NCI-H345 treated with DMSO at 0.1 percent for 48 hours (cell line): Measurements from ENCODE around the gene PLAC8L1.
"Not testable (repeated sequence)": the region's sequence is repeated elsewhere in the genome, so short reads cannot be mapped to it uniquely, and the experiment has no call there.

ENCODE experiments used
- DNase-seq: peaks from one replicate; lab custom pipeline; 2025; ENCODE audit not compliant: unreplicated experiment; lab: John Stamatoyannopoulos, UW

The PLAC8L1 gene

DNA sequence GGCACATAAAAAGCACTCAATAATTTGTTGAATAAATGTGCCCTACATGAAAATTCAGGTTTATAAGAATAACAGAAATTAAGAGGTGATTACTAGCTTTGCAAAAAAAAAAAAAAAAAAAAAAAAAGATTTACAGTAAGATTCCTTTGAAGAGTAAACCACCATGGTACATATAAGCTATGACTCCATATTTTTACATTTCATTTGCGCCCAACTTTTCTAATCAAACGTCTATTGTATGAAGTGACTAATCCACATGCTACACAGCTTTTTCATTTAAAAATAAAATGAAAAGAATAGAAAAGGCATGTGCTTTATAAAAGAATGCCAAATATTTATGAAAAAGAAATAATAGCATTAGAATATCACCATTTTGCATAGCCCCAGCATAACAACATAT lies at the start of gene PLAC8L1:
Gene PLAC8L1 (minus strand): TSS at position 101 of the 400 bp plus-strand sequence. CDS start 1,266 bp downstream, outside the sequence.
- no peak for DNase-seq

GRCh38 chr5:146151970-146152369 lies 46.6 kb upstream of the PLAC8L1 start:
- no peak for DNase-seq

DNA sequence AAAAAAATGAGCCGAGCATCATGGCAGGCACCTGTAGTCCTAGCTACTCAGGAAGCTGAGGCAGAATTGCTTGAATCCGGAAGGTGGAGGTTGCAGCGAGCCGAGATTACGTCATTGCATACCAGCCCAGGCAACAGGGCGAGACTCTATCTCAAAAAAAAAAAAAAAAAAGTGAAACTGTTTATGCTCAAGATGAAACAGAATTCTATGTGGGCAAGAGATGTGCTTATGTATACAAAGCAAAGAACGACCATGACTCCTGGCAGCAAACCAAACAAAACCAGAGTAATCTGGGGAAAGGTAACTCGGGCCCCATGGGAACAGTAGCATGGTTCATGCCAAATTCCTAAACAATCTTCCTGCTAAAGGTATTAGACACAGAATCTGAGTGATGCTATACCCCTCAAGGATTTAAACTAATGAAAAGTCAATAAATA lies 32.6 kb upstream of the PLAC8L1 start:
- no peak for DNase-seq

DNA sequence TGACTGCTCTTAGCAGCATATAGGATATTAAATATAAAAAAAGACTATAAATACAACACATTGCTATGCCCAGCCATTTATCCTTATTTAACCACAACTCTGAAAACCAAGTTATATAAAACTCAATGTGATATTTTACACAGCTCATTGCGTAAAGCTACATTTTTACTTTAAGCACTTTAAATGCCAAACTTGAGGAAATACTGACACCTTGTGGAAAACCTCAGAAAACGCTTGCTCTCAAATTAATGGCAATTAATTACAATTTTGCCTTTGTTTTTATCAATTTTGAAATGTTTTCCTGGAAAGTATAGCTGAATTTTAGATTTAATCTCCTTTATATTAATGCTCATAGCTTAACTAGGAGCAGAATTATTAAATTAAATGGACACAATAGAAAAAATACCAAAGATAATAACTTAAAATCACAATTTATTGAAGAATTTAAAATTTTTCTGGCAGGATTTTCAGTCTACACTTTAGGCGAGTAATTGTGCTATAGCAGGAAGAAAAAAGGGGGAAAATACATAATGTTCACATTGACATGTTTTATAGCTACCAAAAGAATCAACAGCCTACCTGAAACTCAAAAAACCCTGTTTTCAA lies 25.2 kb upstream of the PLAC8L1 start:
- no peak for DNase-seq

DNA sequence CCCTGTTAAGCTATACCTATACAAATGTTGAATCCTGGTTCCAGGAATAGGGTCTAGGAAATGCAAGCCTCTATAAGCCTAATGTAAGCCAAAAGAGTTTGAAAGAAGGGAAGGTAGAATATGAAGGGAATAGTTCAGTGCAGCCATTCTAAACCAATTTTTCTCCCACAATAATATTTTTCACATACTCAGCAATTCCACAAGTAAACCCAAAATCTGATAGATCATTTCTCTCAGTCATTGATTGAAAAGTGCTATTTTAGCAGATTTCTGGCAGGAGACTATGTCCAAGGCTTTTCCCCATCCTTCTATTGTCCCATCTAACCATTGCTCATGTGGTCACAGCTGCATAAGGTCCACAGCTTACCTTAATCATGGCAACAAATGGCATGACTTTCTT lies 20.7 kb upstream of the PLAC8L1 start:
- DNase-seq, result no peak

DNA sequence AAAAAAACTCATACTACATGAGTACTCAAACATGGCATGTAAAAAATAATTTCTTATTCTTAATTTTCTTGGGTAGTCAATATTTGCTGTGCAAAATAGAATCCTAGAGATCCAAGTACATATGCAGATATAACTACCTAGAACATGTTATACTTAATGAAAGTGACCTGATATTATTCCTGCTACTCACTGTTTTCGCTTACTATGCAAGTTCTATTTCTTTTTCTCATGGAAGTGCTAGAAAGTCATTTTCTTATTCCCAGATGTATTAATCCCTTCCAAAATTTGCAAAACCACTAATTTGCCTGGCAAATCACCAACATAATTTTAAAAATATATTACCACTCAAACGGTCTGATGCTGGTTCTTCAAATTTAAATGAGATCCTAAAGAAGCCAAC lies 19.2 kb upstream of the PLAC8L1 start:
- no peak for DNase-seq

- not testable (repeated sequence) for DNase-seq
Observed at GRCh38 chr5:146121451-146121850, 16.1 kb upstream of the PLAC8L1 start.

DNA sequence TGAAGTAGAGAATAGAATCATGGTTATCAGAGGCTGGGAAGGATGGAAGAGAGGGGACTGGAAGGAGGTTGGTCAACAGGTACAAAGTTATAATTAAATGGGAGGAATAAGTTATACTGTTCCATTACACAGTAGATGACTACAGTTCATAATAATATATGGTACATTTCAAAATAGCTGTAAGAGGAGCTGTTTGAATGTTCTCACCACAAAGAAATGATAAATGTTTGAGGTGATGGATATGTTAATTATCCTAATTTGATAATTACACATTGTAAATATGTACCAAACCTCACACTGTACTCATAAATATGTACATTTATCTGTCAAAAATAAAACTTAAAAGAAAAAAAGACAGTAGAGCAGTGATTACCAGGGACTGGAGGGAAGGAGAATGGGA lies 12.9 kb upstream of the PLAC8L1 start:
- DNase-seq, result no peak

DNA sequence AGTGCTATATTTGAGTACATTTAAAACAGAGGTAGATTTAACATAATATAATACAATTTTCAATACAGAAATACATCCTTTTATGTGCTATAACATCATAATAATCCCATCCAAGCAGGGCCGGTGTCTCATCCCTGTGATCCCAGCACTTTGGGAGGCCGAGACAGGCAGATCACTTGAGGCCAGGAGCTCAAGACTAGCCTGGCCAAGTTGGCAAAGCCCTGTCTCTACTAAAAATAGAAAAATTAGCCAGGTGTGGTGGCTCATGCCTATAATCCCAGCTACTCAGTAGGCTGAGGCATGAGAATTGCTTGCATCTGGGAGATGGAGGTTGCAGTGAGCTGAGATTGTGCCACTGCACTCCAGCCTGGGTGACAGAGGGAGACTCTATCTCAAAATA lies 11.8 kb upstream of the PLAC8L1 start:
- DNase-seq, result not testable (repeated sequence)

GRCh38 chr5:146116361-146116760 lies 11.0 kb upstream of the PLAC8L1 start:
- DNase-seq, result no peak

GRCh38 chr5:146112476-146112875 lies 7.1 kb upstream of the PLAC8L1 start:
- no peak for DNase-seq

- no peak for DNase-seq
Observed at GRCh38 chr5:146111409-146111808, 6.0 kb upstream of the PLAC8L1 start.

- no peak for DNase-seq
Observed at GRCh38 chr5:146109379-146109778, 4.0 kb upstream of the PLAC8L1 start.

DNA sequence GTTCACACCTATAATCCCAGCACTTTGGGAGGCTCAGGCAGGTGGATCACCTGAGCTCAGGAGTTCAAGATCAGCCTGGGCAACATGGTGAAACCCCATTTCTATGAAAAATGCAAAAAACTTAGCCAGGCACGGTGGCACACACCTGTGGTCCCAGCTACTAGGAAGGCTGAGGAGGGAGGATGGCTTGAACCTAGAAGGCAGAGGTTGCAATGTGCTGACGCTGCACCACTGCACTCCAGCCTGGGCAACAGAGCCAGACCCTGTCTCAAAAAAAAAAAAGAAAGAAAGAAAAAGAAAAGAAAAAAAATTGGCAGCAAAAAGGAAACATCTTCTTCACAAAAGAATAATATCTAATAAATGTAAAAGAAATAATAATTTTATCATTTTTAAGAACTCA lies 3.5 kb upstream of the PLAC8L1 start:
- not testable (repeated sequence) for DNase-seq

GRCh38 chr5:146107901-146108300 lies 2.5 kb upstream of the PLAC8L1 start:
- no peak for DNase-seq

- DNase-seq, result no peak
Observed at GRCh38 chr5:146103594-146103993, 1.8 kb downstream of the PLAC8L1 start.

DNA sequence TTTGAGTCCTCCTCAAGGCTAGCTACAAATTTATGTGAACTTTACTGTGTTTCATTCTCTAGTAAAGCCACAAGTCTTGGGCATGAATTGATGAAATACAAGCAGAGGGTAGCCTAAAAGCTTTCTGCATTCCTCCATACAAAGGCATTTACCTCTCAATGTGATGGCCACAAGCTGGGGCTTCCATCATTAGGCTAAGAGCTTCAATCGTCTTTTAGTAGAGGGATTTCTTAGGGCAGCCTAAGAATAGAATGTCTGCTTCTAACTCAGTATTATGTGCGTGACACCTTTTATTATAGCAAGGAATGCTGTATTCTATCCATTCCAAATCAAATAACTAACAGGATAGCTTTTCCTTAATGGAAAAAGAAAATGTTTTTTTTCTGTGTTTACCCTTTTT lies 3.7 kb downstream of the PLAC8L1 start:
- DNase-seq, result no peak

DNA sequence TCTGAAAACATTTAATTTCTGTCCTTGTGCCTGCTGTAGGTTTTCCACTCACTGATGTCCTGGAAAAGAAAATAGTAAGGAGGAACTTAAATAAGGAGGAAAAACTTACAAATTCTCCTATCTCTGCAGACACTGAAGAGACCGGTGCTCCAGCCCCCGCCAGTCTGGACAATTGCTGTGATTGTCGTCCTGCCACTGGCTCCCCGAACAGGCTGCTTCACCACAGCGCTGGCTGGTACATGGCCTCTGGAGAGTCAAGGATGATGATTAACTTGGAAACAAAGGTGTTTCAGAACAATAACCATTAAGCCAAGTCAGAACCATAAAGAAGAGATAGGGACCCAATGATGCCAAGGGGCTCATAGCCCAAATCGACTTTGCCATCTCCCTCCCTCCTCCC lies 7.3 kb downstream of the PLAC8L1 start:
- no peak for DNase-seq

- DNase-seq, result no peak
Observed at GRCh38 chr5:146091881-146092280, 13.5 kb downstream of the PLAC8L1 start.

DNA sequence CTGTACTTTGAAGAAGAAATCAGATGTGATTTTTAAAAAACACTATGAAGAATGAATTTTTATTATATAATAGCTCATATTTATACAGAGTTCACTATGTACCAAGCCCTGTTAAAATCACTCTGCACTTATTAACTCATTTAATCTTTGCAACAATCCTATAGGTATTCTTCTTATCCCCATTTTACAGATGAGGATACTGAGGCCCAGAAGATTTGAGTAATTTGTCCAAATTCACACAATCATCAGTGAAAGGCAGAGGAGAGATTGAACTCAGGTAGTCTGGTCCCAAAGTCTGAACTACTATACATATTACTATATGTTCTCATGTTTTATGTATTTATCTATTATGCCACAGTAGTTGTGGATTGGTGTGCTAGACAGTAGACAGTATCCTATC lies 16.1 kb downstream of the PLAC8L1 start:
- no peak for DNase-seq

GRCh38 chr5:146088098-146088497 lies 17.3 kb downstream of the PLAC8L1 start:
- DNase-seq, result no peak

- DNase-seq, result no peak
Observed at GRCh38 chr5:146084376-146084775, 21.0 kb downstream of the PLAC8L1 start.

DNA sequence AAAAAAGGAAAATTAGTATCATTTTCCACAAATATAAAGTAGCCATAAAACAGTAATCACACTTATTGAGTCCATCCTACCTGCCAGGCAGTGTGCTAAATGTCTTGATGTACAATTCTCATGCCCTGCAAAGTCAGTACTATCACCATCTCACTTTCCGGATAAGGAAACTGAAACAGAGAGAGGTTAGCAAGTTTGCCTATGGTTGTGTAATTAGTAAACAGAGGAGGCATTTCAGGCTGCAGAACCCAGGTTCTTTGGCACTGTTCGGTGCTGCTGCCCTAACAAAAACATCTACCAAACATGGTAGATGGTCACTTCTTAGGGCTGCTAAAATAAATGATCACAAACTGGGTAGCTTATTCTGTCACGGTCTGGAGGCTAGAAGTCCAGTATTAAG lies 22.6 kb downstream of the PLAC8L1 start:
- DNase-seq, result no peak
